VCaP (cell line): ENCODE data around the gene TRPC5OS.

Experiments used
- H3K27ac ChIP-seq: fragments of 450-650 bp; 2 replicates; pipeline ENCODE4 v1.5.1; 2017
- CTCF ChIP-seq: fragments of 450-650 bp; conservative IDR thresholded peaks from 2 replicates; pipeline ENCODE4 v1.5.1; 2017; ENCODE audit warnings: mild to moderate bottlenecking, moderate library complexity

TRPC5OS gene

GRCh38 chrX:111896148-111896547, 20.2 kb downstream of the TRPC5OS start:
- TF ChIP-seq CTCF: no peak
- H3K27ac ChIP-seq: no peak overlapping the region

GRCh38 chrX:111914398-111915090, 38.6 kb downstream of the TRPC5OS start:
- H3K27ac ChIP-seq: peak overlapping the region; percentile 72
- no peak for TF ChIP-seq CTCF

GRCh38 chrX:111917591-111917990, 41.6 kb downstream of the TRPC5OS start:
- TF ChIP-seq CTCF: no peak
- H3K27ac ChIP-seq: no peak overlapping the region

GRCh38 chrX:111928456-111928855, 52.5 kb downstream of the TRPC5OS start:
- H3K27ac ChIP-seq: no peak overlapping the region; the same call in 1 of the 2 replicates
- TF ChIP-seq CTCF: no peak
